Measurements from ENCODE around the gene LAMTOR2. TPM values are rescaled to one million over a fixed set of nuclear protein-coding genes. Genes with fewer than 3 reads are reported as not detected.

The LAMTOR2 gene
- total and polyA plus RNA-seq, 10 of the 15 experiments (the other 5 are each of a cell fraction or from before 2014, with no cell fraction given): 71.9 to 264 (median 97.0) TPM

- TF ChIP-seq, protein P1, sequence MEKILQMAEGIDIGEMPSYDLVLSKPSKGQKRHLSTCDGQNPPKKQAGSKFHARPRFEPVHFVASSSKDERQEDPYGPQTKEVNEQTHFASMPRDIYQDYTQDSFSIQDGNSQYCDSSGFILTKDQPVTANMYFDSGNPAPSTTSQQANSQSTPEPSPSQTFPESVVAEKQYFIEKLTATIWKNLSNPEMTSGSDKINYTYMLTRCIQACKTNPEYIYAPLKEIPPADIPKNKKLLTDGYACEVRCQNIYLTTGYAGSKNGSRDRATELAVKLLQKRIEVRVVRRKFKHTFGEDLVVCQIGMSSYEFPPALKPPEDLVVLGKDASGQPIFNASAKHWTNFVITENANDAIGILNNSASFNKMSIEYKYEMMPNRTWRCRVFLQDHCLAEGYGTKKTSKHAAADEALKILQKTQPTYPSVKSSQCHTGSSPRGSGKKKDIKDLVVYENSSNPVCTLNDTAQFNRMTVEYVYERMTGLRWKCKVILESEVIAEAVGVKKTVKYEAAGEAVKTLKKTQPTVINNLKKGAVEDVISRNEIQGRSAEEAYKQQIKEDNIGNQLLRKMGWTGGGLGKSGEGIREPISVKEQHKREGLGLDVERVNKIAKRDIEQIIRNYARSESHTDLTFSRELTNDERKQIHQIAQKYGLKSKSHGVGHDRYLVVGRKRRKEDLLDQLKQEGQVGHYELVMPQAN (conservative IDR thresholded peaks at IDR 0.05): peak; percentile 36
- TF ChIP-seq CBFB (IDR thresholded peaks at IDR 0.05; ENCODE audit: low read depth): peak; percentile 90
- 0 out of 2 replicates have a peak, but pooled peaks have one; percentile 18 for TF ChIP-seq RCOR1 (conservative IDR thresholded peaks at IDR 0.05; ENCODE audit: low read depth, low read length)
- peak; percentile 83 for TF ChIP-seq CREB1 (IDR thresholded peaks at IDR 0.05; ENCODE audit: low read depth)
- TF ChIP-seq SPI1 (IDR thresholded peaks at IDR 0.05; ENCODE audit: borderline replicate concordance, insufficient read depth, low read depth, low read length): no peak
- peak; percentile 45; the same call in 1 of the 2 replicates for TF ChIP-seq ATF3 (IDR thresholded peaks at IDR 0.05; ENCODE audit: borderline replicate concordance, extremely low read depth, low read depth, low read length)
- TF ChIP-seq IKZF1 (conservative IDR thresholded peaks at IDR 0.05): peak; percentile 99
- peak; percentile 72; the same call in 1 of the 2 replicates for TF ChIP-seq POLR2AphosphoS5 (IDR thresholded peaks at IDR 0.05; ENCODE audit: low read length)
- peak; percentile 88 for TF ChIP-seq CHD2 (IDR thresholded peaks at IDR 0.05; ENCODE audit: borderline replicate concordance, low read depth, low read length)
- peak; percentile 18; the same call in 1 of the 2 replicates for TF ChIP-seq MTA2 (IDR thresholded peaks at IDR 0.05; ENCODE audit: low read depth)
- TF ChIP-seq EZH2 (IDR thresholded peaks at IDR 0.05; ENCODE audit: borderline replicate concordance, control insufficient read depth, low read depth, low read length): no peak
- peak; percentile 78 for TF ChIP-seq PML (IDR thresholded peaks at IDR 0.05; ENCODE audit: low read length)
- peak; percentile 74 for TF ChIP-seq SIN3A (IDR thresholded peaks at IDR 0.05; ENCODE audit: low read depth, low read length)
- 0 out of 2 replicates have a peak, but pooled peaks have one; percentile 33 for TF ChIP-seq HDAC2 (IDR thresholded peaks at IDR 0.05)
- TF ChIP-seq RUNX3 (IDR thresholded peaks at IDR 0.05; ENCODE audit: low read length): peak; percentile 94
- peak; percentile 75 for TF ChIP-seq NBN (IDR thresholded peaks at IDR 0.05)
- TF ChIP-seq, protein P2, sequence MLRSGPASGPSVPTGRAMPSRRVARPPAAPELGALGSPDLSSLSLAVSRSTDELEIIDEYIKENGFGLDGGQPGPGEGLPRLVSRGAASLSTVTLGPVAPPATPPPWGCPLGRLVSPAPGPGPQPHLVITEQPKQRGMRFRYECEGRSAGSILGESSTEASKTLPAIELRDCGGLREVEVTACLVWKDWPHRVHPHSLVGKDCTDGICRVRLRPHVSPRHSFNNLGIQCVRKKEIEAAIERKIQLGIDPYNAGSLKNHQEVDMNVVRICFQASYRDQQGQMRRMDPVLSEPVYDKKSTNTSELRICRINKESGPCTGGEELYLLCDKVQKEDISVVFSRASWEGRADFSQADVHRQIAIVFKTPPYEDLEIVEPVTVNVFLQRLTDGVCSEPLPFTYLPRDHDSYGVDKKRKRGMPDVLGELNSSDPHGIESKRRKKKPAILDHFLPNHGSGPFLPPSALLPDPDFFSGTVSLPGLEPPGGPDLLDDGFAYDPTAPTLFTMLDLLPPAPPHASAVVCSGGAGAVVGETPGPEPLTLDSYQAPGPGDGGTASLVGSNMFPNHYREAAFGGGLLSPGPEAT (IDR thresholded peaks at IDR 0.05; ENCODE audit: low read depth): peak; percentile 43
- TF ChIP-seq SREBF1 (IDR thresholded peaks at IDR 0.05; ENCODE audit: low read length): peak; percentile 85
- peak; percentile 96 for TF ChIP-seq TARDBP (IDR thresholded peaks at IDR 0.05; ENCODE audit: borderline replicate concordance)
- TF ChIP-seq NR2C1 (IDR thresholded peaks at IDR 0.05): peak; percentile 81
- TF ChIP-seq MYC (IDR thresholded peaks at IDR 0.05; ENCODE audit: insufficient read depth, insufficient read length, insufficient replicate concordance, low read length, severe bottlenecking): peak; percentile 89
- peak in 1 of 2 experiments; percentile 44; a peak in 1 of 4 replicates for TF ChIP-seq BHLHE40 (IDR thresholded peaks at IDR 0.05; ENCODE audit: borderline replicate concordance in 1 of 2, low read depth in 2 of 2, low read length in 1 of 2)
- no peak for TF ChIP-seq NFYA (IDR thresholded peaks at IDR 0.05; ENCODE audit: borderline replicate concordance, low read depth, low read length)
- peak; percentile 99 for TF ChIP-seq HCFC1 (IDR thresholded peaks at IDR 0.05; ENCODE audit: low read length)
- peak; percentile 82 for TF ChIP-seq YY1 (IDR thresholded peaks at IDR 0.05; ENCODE audit: low read depth, low read length)
- peak; percentile 62; the same call in 1 of the 2 replicates for TF ChIP-seq TAF1 (IDR thresholded peaks at IDR 0.05; ENCODE audit: borderline replicate concordance, low read depth, low read length)
- TF ChIP-seq ASH2L (IDR thresholded peaks at IDR 0.05; ENCODE audit: borderline replicate concordance, low read depth): 0 out of 2 replicates have a peak, but pooled peaks have one; percentile 34
- peak; percentile 61 for TF ChIP-seq SP1 (IDR thresholded peaks at IDR 0.05; ENCODE audit: low read depth, low read length)
These were observed at the start of gene LAMTOR2 (continued) for GRCh38 chr1:156054500-156055280.

All from GM12878 (cell line).